ENCODE data around the gene TYROBP.
A peak's percentile ranks its signal among the peaks of the same experiment; 100 is the strongest.

The TYROBP gene

DNA sequence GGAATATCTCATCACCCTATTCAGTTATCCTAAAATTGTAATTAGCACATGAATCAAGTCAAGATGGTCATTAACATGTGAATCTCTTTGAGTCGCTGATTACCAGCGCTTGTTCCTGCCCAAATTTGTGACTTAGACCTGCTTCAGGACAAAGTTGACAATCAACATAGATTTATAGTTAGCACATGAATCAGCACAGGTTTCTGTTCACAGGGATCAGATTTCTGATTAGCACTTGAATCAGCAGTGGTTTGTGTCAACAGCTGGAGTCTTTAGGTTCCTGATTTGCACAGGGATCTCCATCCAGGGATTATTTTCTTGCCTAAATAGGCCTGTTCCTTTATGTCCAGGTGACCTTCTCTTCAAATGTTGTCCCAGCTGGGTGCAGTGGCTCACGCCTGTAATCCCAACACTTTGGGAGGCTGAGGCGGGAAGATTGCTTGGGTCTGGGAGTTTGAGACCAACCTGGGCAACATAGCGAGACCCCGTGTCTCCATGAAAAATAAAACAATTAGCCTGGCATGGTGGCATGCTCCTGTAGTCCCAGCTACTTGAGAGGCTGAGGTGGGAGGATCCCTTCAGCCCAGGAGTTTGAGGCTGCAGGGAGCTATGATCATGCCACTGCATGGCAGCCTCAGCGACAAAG is 24.3 kb upstream of the TYROBP start:
- Histone ChIP-seq H3K4me3 (ENCODE audit: low read depth, low read length) (no peak overlapping the region), H3K27me3 (no peaks in the 10 kb centered on the region), H3K4me1 (0 out of 2 replicates have a peak, but pooled peaks cover 3% of the 10 kb centered on the region), H3K9me3 (no peaks in the 10 kb centered on the region), H3K36me3 (no peaks in the 10 kb centered on the region)
- no peak for TF ChIP-seq CTCF (IDR thresholded peaks at IDR 0.05; ENCODE audit: low read depth, low read length)
- no peak for DNase-seq

- DNase-seq, result no peak
- Histone ChIP-seq H3K27me3 (no peaks in the 10 kb centered on the region), H3K4me1 (0 out of 2 replicates have a peak, but pooled peaks cover 3% of the 10 kb centered on the region), H3K9me3 (no peaks in the 10 kb centered on the region), H3K36me3 (no peaks in the 10 kb centered on the region), H3K4me3 (ENCODE audit: low read depth, low read length) (0 out of 2 replicates have a peak overlapping the region, but pooled peaks have one; percentile 12)
- TF ChIP-seq CTCF (IDR thresholded peaks at IDR 0.05; ENCODE audit: low read depth, low read length), result no peak
Observed at GRCh38 chr19:35931874-35932202, 23.7 kb upstream of the TYROBP start.

- no peaks in the 10 kb centered on the region for H3K9me3 ChIP-seq
- H3K36me3 ChIP-seq, result no peaks in the 10 kb centered on the region
- H3K27me3 ChIP-seq, result no peaks in the 10 kb centered on the region
- DNase-seq, result peak; percentile 100
- H3K4me1 ChIP-seq, result 0 out of 2 replicates have a peak, but pooled peaks cover 3% of the 10 kb centered on the region
- peak overlapping the region; percentile 48 for H3K4me3 ChIP-seq (ENCODE audit: low read depth, low read length)
- TF ChIP-seq CTCF (IDR thresholded peaks at IDR 0.05; ENCODE audit: low read depth, low read length), result peak; percentile 83
Observed at GRCh38 chr19:35931161-35931873, 23.2 kb upstream of the TYROBP start.

DNA sequence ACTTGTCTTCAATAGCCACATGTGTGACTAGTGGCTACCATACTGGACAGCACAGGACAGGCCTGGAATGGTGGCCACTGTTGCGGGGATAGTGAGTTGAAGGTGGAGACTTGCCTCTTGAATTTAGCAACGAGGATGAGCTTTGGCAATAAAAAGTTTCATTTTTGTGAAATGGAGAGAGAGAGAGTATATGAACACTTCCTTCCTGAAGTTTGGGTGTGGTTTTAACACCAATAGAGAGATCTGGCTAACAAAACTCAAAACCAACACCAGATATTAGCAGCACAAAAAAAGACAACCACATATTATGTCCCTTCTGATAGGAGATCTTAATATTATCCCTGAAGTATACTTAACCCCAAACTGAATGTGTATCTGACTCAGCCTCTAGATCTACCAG is 21.8 kb upstream of the TYROBP start:
- DNase-seq, result no peak
- TF ChIP-seq CTCF (IDR thresholded peaks at IDR 0.05; ENCODE audit: low read depth, low read length), result no peak
- Histone ChIP-seq H3K27me3 (no peaks in the 10 kb centered on the region; the same call in 1 of the 2 replicates), H3K9me3 (no peaks in the 10 kb centered on the region; the same call in 1 of the 2 replicates), H3K4me3 (ENCODE audit: low read depth, low read length) (no peak overlapping the region), H3K36me3 (no peaks in the 10 kb centered on the region), H3K4me1 (0 out of 2 replicates have a peak, but pooled peaks cover 3% of the 10 kb centered on the region)

GRCh38 chr19:35928507-35928906 is 20.4 kb upstream of the TYROBP start:
- no peak overlapping the region for H3K4me3 ChIP-seq (ENCODE audit: low read depth, low read length)
- H3K36me3 ChIP-seq, result no peaks in the 10 kb centered on the region
- no peak for DNase-seq
- 0 out of 2 replicates have a peak, but pooled peaks cover 3% of the 10 kb centered on the region for H3K4me1 ChIP-seq
- peaks cover 5% of the 10 kb centered on the region; the same call in 1 of the 2 replicates for H3K27me3 ChIP-seq
- TF ChIP-seq CTCF (IDR thresholded peaks at IDR 0.05; ENCODE audit: low read depth, low read length), result no peak
- H3K9me3 ChIP-seq, result no peaks in the 10 kb centered on the region; the same call in 1 of the 2 replicates

DNA sequence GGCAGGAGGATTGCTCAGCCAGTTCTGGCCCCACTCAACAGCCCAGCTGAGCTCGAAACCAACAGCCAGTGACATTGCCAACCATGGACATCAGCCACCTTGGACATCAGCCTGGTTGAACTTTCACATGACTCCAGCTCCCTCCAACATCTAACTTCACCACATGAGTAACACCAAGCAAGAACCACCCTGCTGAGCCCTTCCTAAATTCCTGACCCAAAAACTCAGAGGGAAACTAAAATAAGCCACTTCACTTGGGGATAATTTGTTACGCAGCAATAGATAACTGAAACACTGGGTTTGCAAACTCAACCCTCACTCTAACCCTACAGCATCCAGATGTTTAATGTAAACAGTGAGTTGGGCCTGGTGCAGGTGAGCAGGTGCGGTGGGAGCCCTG is 17.4 kb upstream of the TYROBP start:
- Histone ChIP-seq H3K9me3 (no peaks in the 10 kb centered on the region; the same call in 1 of the 2 replicates), H3K4me3 (ENCODE audit: low read depth, low read length) (no peak overlapping the region), H3K27me3 (peaks cover 5% of the 10 kb centered on the region; the same call in 1 of the 2 replicates), H3K4me1 (no peaks in the 10 kb centered on the region), H3K36me3 (no peaks in the 10 kb centered on the region)
- DNase-seq, result no peak
- TF ChIP-seq CTCF (IDR thresholded peaks at IDR 0.05; ENCODE audit: low read depth, low read length), result no peak

All from BE2C (cell line).